KBM-7 (cell line): ENCODE results near the gene DDO.
A peak's percentile ranks its signal among the peaks of the same experiment; 100 is the strongest.

Source experiments
- DNase-seq: peaks from one replicate; pipeline ENCODE4 v3.0.0-alpha.2; 2015
- in situ Hi-C: fragments of 300-500 bp; cut with MboI; formaldehyde crosslinking; loops from 2 replicates; pipeline ENCODE4 v1.14.3; 2020; ENCODE audit warnings: low sequenced_read_pairs, low pct_unique_long_range_greater_than_20kb, mixed read lengths

Gene DDO

GRCh38 chr6:110422444-110422822 is 7.1 kb upstream of the DDO start:
- in situ Hi-C loops, result no loop called here

GRCh38 chr6:110421749-110422443 is 6.5 kb upstream of the DDO start:
- in situ Hi-C loops, result no loop called here
- DNase-seq, result peak; percentile 93

More at GRCh38 chr6:110422444-110422822, 7.1 kb upstream of the DDO start:
- DNase-seq, result peak; percentile 32

DNA sequence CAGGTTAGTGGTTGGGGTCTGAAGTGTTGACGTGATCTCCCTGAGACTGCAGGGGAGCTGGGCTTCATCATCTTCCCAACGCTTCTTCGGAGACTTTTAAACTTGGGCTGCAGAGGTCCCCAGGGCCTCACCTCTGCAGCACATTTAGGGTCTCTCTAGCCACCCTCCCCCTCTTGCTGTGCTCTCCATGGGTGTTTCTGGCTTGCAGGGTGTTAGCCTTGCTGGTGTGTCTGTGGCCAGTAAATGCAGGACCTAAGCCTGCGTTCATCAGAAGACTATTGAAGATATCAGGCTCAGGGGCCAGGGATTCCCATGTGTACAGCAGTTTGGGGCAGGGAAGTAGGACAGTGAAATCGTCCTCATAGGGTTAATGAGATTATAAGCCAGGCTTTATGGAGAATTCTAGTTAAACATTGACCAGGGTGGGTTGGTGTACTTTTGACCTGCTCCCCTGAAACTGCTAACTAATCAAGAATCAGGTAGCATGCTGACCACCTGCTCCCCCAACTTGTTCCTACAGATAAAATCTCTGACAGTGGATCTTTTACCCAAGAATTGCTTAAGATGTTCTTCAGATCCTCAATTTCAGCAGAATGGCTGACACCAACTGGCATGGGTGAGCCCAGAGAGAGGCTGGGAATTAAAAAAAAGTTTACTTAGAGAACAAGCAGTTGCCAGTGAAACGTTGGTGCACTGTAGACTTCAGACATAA is 3.8 kb upstream of the DDO start:
- in situ Hi-C loops, result no loop called here
- DNase-seq, result no peak

DNA sequence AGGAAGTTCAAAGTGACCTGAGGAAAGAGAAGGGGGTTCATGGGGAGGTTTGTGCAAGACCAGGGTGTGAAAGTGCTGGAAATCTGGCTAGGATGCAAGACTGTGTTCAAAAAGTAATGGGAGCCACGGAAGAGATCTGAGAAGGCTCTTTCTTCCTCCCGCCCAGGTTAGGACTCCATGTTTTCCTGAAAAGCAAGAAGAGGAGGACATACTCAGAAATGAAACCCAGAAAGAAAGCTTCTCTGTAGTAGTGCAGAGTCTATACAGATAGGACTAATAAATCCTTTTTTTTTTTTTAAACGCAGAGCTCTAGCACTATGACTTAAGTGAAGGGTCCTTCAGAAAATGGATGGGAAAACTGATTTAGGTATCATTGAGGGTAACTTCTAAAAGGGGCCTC is 3.2 kb upstream of the DDO start:
- in situ Hi-C loops, result no loop called here
- DNase-seq, result no peak

DNA sequence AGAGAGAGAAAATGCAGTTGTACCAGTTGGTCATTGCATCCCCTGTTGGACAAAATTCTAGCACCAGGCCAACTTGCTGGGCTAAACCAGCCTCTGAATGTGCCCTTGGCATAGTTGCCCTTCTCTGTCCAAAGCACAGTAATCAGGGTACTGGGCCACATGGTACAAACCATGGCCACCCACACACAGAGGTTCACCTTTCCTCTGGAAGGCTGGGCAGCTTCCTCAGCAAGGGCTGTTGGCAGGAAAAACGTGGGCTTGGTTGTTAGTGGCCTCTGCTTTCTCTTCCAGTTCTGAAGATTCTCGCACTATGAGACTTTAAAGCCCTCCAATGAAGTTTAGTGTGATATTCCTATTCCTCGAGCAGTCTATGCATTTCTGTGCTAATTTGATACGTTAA is 706 bp downstream of the DDO start:
- no peak for DNase-seq
- in situ Hi-C loops, result no loop called here

GRCh38 chr6:110412360-110412759 is 3.0 kb downstream of the DDO start:
- in situ Hi-C loops, result no loop called here
- DNase-seq, result no peak

- in situ Hi-C loops, result no loop called here
- DNase-seq, result no peak
Observed at GRCh38 chr6:110410511-110410910, 4.9 kb downstream of the DDO start.

DNA sequence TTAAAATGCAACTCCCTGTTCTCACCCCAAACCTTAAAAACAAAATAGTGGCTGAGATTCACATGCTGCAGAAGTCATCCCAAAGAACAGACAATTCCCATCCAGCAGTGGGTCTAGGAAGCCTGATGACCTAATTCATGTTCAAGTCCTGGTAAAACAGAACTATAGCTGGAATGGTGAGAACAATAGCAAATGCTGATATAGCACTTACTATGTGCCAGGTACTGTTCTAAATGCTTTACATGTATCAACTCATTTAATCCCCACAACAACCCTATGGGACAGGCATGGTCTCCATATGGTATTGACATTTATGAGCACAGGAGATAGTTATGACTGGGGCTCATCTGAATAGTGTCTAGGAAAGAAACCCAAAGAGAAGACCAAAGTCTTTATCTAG is 5.6 kb downstream of the DDO start:
- no peak for DNase-seq
- in situ Hi-C loops, result no loop called here

DNA sequence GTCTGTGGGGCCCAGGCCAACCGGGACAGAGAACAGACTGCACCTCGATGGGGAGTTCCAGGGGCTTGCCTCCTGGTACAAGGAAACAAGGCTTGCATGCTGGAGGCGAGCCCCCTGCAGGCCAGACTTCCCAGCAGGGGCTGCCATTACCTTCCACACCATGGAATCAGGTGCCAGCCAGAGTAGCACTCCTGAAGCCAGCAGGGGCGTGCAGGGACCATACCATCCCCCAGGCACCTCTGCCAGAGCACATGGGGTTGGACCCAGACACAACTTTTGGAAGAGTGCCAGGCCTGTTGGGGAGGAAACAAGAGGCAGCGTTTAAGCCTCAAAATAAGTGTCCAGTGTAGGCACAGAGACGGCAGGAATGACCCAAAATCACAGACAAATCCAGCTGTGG is 6.5 kb downstream of the DDO start:
- in situ Hi-C loops, result no loop called here
- DNase-seq, result no peak

GRCh38 chr6:110404607-110405006 is 10.8 kb downstream of the DDO start:
- no peak for DNase-seq
- in situ Hi-C loops, result no loop called here

- DNase-seq, result no peak
- in situ Hi-C loops, result no loop called here
Observed at GRCh38 chr6:110401585-110402176, 13.7 kb downstream of the DDO start.

DNA sequence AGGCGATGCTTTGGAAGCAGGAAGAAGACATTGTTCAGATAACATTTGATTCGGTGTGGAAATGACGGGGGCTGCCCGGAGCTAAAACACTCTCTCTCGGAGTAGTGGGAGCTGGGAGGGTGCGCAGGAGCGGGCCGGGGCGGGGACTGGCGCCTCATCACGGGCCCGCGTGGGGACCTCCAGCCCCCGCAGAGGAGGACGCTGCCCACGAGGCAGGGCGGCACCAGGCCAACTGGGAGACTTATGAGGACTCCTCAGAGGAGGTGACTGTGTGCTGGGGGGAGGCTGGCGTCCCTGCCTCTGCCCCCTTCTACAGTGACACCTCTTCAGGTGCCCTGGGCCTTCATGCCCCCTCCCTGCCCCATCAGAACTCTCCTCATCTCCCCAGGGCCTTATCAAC is 15.2 kb downstream of the DDO start:
- no peak for DNase-seq
- in situ Hi-C loops, result no loop called here

- no peak for DNase-seq
Observed at GRCh38 chr6:110399219-110400071, 15.9 kb downstream of the DDO start.

GRCh38 chr6:110398778-110399177 is 16.6 kb downstream of the DDO start:
- in situ Hi-C loops, result loop anchor here (25.0 kb wide), 1 partner anchor 336 kb away; no protein-coding TSS in a partner anchor
- DNase-seq, result no peak

More at GRCh38 chr6:110399219-110400071, 15.9 kb downstream of the DDO start:
- in situ Hi-C loops, result loop anchor here (25.0 kb wide), 1 partner anchor 337 kb away; no protein-coding TSS in a partner anchor

DNA sequence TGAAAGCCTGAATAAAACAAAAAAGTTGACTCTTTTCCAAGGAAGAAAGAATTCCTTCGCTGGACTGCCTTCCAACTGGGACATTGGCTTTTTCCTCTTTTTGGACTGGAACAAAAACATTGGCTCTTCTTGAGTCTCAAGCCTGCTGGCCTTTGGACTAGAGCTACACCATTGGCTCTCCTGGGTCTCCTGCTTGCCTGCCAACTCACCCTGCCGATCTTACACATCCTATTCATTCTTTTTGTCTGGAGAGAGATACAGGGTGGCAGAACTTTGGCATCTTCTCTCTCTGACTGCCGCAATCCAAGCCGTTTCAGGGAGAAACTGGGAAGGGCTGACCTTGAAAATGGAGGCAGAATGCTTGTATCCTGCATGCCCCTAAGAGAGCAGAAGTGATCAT is 20.2 kb downstream of the DDO start:
- no peak for DNase-seq
- in situ Hi-C loops, result loop anchor here (25.0 kb wide), 1 partner anchor 333 kb away; no protein-coding TSS in a partner anchor

DNA sequence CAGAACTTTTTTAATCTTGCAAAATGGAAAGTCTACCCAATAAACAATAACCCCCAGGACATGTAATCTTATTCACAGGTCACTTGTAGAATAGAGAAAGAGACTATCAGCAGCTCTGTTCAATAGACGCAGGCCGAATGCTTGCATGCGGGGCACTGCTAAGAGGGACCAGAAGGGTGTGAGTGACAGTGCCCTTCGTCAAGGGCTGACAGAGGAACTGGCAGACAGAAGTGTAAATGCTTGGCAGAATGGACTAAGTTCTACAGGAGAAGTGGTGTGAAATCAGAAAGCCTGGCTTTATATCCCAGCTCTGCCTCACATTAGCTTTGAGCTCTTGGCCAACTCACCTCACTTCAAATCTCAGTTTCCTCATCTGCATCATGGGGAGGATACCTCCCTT is 21.0 kb downstream of the DDO start:
- no peak for DNase-seq
- in situ Hi-C loops, result loop anchor here (25.0 kb wide), 1 partner anchor 332 kb away; no protein-coding TSS in a partner anchor

DNA sequence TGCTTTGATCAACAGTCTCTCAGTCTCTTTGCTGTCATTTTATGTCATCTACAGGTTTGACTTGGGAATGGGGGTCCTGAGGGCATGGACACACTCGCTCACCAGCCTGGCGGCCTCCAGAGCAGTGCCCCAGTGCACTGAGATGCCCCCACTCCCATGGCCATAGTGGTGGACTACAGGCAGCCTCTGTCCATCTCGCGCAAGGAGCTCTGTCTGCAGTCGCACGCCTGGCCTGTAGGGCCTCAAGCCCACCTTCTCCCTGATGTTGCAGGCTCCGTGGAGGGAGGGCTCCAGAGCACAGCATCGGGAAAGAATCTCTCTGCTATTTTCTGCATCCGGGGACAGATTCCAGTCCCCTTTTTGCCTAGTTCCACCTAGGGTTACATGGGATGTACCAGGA is 22.6 kb downstream of the DDO start:
- DNase-seq, result no peak
- in situ Hi-C loops, result loop anchor here (25.0 kb wide), 1 partner anchor 330 kb away; no protein-coding TSS in a partner anchor

DNA sequence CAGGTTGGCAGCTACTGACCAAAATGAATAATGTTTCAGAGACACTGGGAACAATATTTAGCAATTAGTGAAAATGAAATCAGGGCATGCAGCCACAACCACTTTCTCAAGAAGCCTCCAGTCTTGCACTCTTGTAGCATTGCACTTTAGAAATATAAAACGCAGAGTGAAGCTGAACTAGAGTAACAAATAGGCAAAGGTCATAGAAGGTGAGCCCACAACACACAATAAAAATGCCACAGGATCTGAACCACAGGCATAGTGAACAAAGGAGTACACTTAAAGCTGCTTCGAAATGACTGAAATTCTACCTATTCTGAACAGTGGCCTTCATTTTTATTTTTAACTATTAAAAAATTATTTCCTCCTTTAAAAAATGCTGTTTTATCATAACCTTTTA is 25.0 kb downstream of the DDO start:
- in situ Hi-C loops, result loop anchor here (25.0 kb wide), 1 partner anchor 328 kb away; no protein-coding TSS in a partner anchor
- no peak for DNase-seq

GRCh38 chr6:110389689-110390382 is 25.5 kb downstream of the DDO start:
- peak; percentile 72 for DNase-seq
- in situ Hi-C loops, result loop anchor here (25.0 kb wide), 1 partner anchor 328 kb away; no protein-coding TSS in a partner anchor
